Brain microvascular endothelial cell (primary cell): Measurements from ENCODE around the gene OR51I2.

ENCODE experiments used
- DNase-seq: peaks from one replicate; pipeline ENCODE4 v3.0.0-alpha.2; 2020
- H3K27ac ChIP-seq: fragments of 250-450 bp; sonication (Bioruptor Pico); 2 replicates; pipeline ENCODE4 v1.5.1; 2020; ENCODE audit warnings: mild to moderate bottlenecking, moderate library complexity
- H3K27me3 ChIP-seq: fragments of 250-450 bp; sonication (Bioruptor Pico); replicated peaks from 2 replicates; pipeline ENCODE4 v1.5.1; 2020; ENCODE audit warnings: mild to moderate bottlenecking
- H3K36me3 ChIP-seq: fragments of 250-450 bp; sonication (Bioruptor Pico); replicated peaks from 2 replicates; pipeline ENCODE4 v1.5.1; 2020; ENCODE audit warnings: mild to moderate bottlenecking
- H3K4me3 ChIP-seq: 2 replicates; pipeline ENCODE4 v1.5.1; 2011; ENCODE audit warnings: low read depth, mild to moderate bottlenecking, control low read depth, low read length, moderate library complexity
- CTCF ChIP-seq: IDR thresholded peaks from 2 replicates; pipeline ENCODE4 v1.5.1; 2011; ENCODE audit warnings: low read depth, mild to moderate bottlenecking, moderate library complexity, low read length, control low read depth, inconsistent platforms; ENCODE audit errors: missing control alignments
- in situ Hi-C: cut with HindIII; loops from 2 replicates; pipeline ENCODE4 v1.10.0; 2017; ENCODE audit warnings: low sequenced_read_pairs, low pct_ligation_motif_present

Gene OR51I2

GRCh38 chr11:5449023-5449422 is at the start of gene OR51I2:
Gene OR51I2, plus strand, starts transcription at chr11:5449323. Its CDS starts 4,166 bp downstream, at chr11:5453489.
- no peak for DNase-seq
- TF ChIP-seq CTCF: no peak
- in situ Hi-C loops: no loop called here
- H3K36me3 ChIP-seq: no peaks in the 10 kb centered on the region
- no peak within 1 kb of the TSS for H3K4me3 ChIP-seq
- no peaks in the 10 kb centered on the region for H3K27me3 ChIP-seq
- no peak within 1 kb of the TSS for H3K27ac ChIP-seq

- H3K27ac ChIP-seq: no peak overlapping the region
- no peaks in the 10 kb centered on the region for H3K27me3 ChIP-seq
- no peak for DNase-seq
- in situ Hi-C loops: no loop called here
- no peaks in the 10 kb centered on the region for H3K36me3 ChIP-seq
- no peak overlapping the region for H3K4me3 ChIP-seq
- no peak for TF ChIP-seq CTCF
These were observed 44.0 kb upstream of the OR51I2 start for GRCh38 chr11:5405173-5405572.

- H3K4me3 ChIP-seq: no peak overlapping the region
- DNase-seq: no peak
- in situ Hi-C loops: no loop called here
- no peaks in the 10 kb centered on the region for H3K36me3 ChIP-seq
- H3K27me3 ChIP-seq: no peaks in the 10 kb centered on the region
- no peak overlapping the region for H3K27ac ChIP-seq
- TF ChIP-seq CTCF: no peak
These were observed 28.1 kb upstream of the OR51I2 start for GRCh38 chr11:5420993-5421392.

- Histone ChIP-seq H3K4me3 (no peak within 1 kb of the TSS), H3K36me3 (no peaks in the 10 kb centered on the region), H3K27ac (no peak within 1 kb of the TSS), H3K27me3 (no peaks in the 10 kb centered on the region)
- TF ChIP-seq CTCF: no peak
- in situ Hi-C loops: no loop called here
- DNase-seq: no peak
These were observed 27.3 kb upstream of the OR51I2 start, which contains the start of gene OR51Q1 for GRCh38 chr11:5421811-5422210. Gene OR51Q1, plus strand, starts transcription at chr11:5422111. Its CDS starts 90 bp downstream, at chr11:5422201.

GRCh38 chr11:5423131-5423530 is 26.0 kb upstream of the OR51I2 start:
- in situ Hi-C loops: no loop called here
- no peaks in the 10 kb centered on the region for H3K27me3 ChIP-seq
- H3K36me3 ChIP-seq: no peaks in the 10 kb centered on the region
- DNase-seq: no peak
- H3K4me3 ChIP-seq: no peak overlapping the region
- TF ChIP-seq CTCF: no peak
- H3K27ac ChIP-seq: no peak overlapping the region

GRCh38 chr11:5441414-5441813 is 7.7 kb upstream of the OR51I2 start, which contains the start of gene OR51I1:
Gene OR51I1, minus strand, starts transcription at chr11:5441514. Its CDS starts 0 bp downstream, at chr11:5441514.
- no peaks in the 10 kb centered on the region for H3K36me3 ChIP-seq
- no peaks in the 10 kb centered on the region for H3K27me3 ChIP-seq
- H3K4me3 ChIP-seq: no peak within 1 kb of the TSS
- TF ChIP-seq CTCF: no peak
- DNase-seq: no peak
- no peak within 1 kb of the TSS for H3K27ac ChIP-seq
- in situ Hi-C loops: no loop called here
